Endothelial cell of umbilical vein (primary cell): ENCODE data around the gene RPP25L. TPM values are rescaled to one million over a fixed set of nuclear protein-coding genes. Genes with fewer than 3 reads are reported as not detected.

Source experiments
- BruUV-seq: library from RNA; stranded (reverse); fragments of 400-500 nt; replicated peaks from 2 replicates; lab custom pipeline; 2021; lab: Mats Ljungman, UMichigan
- CTCF ChIA-PET: fragments of 300-600, 350-600 bp; sonication (Branson Sonifier 250); formaldehyde crosslinking; loops from one replicate; lab custom pipeline; 2021; ENCODE audit warnings: antibody characterized with exemption, inconsistent platforms; lab: Charles Lee
- POLR2A ChIA-PET: fragments of 300-600, 350-600 bp; sonication (Branson Sonifier 250); formaldehyde crosslinking; loops from one replicate; lab custom pipeline; 2021; ENCODE audit warnings: antibody characterized with exemption, inconsistent platforms; lab: Charles Lee
- DNase-seq: peaks from one replicate; pipeline ENCODE4 v3.0.0-alpha.2; 2011; ENCODE audit warnings: low read depth, low spot score
- FAIRE-seq: peaks from 2 replicates; lab custom pipeline; 2011; peaks lifted over from hg19 to GRCh38; lab: Jason Lieb, UNC
- H2AFZ ChIP-seq: 2 replicates; pipeline ENCODE4 v1.6.0; 2012; ENCODE audit warnings: low read depth, low read length, control low read depth, inconsistent platforms
- H3K27ac ChIP-seq: 2 replicates; pipeline ENCODE4 v1.5.1; 2011; ENCODE audit warnings: low read depth, mild to moderate bottlenecking, control low read depth, low read length, moderate library complexity; ENCODE audit not compliant: insufficient read depth
- H3K27me3 ChIP-seq, 2 experiments: 2 replicates each; pipeline versions ENCODE4 v1.6.0 to v1.6.1; 2011; ENCODE audit warnings: low read length in 2 of 2, mixed read lengths in 1 of 2; ENCODE audit not compliant: control insufficient read depth in 2 of 2, insufficient read depth in 2 of 2
- H3K36me3 ChIP-seq, 2 experiments: 2 replicates in 1 of 2; 3 replicates in 1 of 2; pipeline ENCODE4 v1.5.1; 2011; ENCODE audit warnings: low read length in 2 of 2, mild to moderate bottlenecking in 1 of 2, moderate library complexity in 1 of 2; ENCODE audit not compliant: control insufficient read depth in 2 of 2, insufficient read depth in 2 of 2; ENCODE audit errors: extremely low read depth in 1 of 2
- H3K4me1 ChIP-seq: 3 replicates; pipeline ENCODE4 v1.5.1; 2011; ENCODE audit warnings: mild to moderate bottlenecking, low read length; ENCODE audit not compliant: control insufficient read depth, insufficient read depth; ENCODE audit errors: extremely low read depth
- H3K4me2 ChIP-seq: 2 replicates; pipeline ENCODE4 v1.6.1; 2011; ENCODE audit warnings: low read length, control low read depth, mixed read lengths; ENCODE audit not compliant: insufficient read depth
- H3K4me3 ChIP-seq, 3 experiments: fragments of 200-600 bp in 1 of 3; sonication (generic), shearing (Covaris generic) in 1 of 3; replicated peaks in 1 of 3; 2 replicates each; pipeline ENCODE4 v1.5.1; 2011 to 2016; ENCODE audit warnings: control low read depth in 3 of 3, low read length in 3 of 3, mild to moderate bottlenecking in 2 of 3, inconsistent platforms in 1 of 3, low read depth in 1 of 3, moderate library complexity in 1 of 3; ENCODE audit not compliant: insufficient read depth in 1 of 3
- H3K79me2 ChIP-seq: 2 replicates; pipeline ENCODE4 v1.6.0; 2012; ENCODE audit warnings: low read length, inconsistent platforms; ENCODE audit not compliant: control insufficient read depth, insufficient read depth
- H3K9ac ChIP-seq: replicated peaks from 2 replicates; pipeline ENCODE3; 2011; ENCODE audit warnings: low read length, control low read depth; ENCODE audit not compliant: insufficient read depth; ENCODE audit errors: extremely low read depth
- H3K9me1 ChIP-seq: replicated peaks from 3 replicates; pipeline ENCODE4 v1.6.0; 2011; ENCODE audit warnings: mild to moderate bottlenecking, low read length; ENCODE audit not compliant: control insufficient read depth, insufficient read depth; ENCODE audit errors: extremely low read depth
- H3K9me3 ChIP-seq: replicated peaks from 2 replicates; pipeline ENCODE4 v1.5.1; 2012; ENCODE audit warnings: low read length, inconsistent platforms; ENCODE audit not compliant: control insufficient read depth, insufficient read depth
- H4K20me1 ChIP-seq: replicated peaks from 2 replicates; pipeline ENCODE3; 2011; ENCODE audit warnings: mild to moderate bottlenecking, low read length; ENCODE audit not compliant: control insufficient read depth, insufficient read depth; ENCODE audit errors: extremely low read depth
- EZH2 ChIP-seq: IDR thresholded peaks from 2 replicates; pipeline ENCODE4 v1.6.1; 2012; ENCODE audit warnings: borderline replicate concordance, low read depth, mild to moderate bottlenecking, moderate library complexity, low read length, inconsistent platforms; ENCODE audit not compliant: severe bottlenecking
- FOS ChIP-seq: IDR thresholded peaks from 2 replicates; pipeline ENCODE4 v1.6.1; 2011; ENCODE audit warnings: mild to moderate bottlenecking, low read length, moderate library complexity, borderline replicate concordance; ENCODE audit not compliant: insufficient read depth
- GATA2 ChIP-seq: IDR thresholded peaks from 2 replicates; pipeline ENCODE4 v1.7.0; 2011; ENCODE audit warnings: low read depth, mild to moderate bottlenecking, moderate library complexity, mixed read lengths, low read length; ENCODE audit not compliant: insufficient read length, insufficient read depth
- JUN ChIP-seq: IDR thresholded peaks from 2 replicates; pipeline ENCODE4 v1.6.1; 2011; ENCODE audit warnings: borderline replicate concordance, low read depth; ENCODE audit not compliant: insufficient read length, insufficient read depth
- MYC ChIP-seq: IDR thresholded peaks from one replicate; pipeline ENCODE4 v1.6.1; 2011; ENCODE audit warnings: mild to moderate bottlenecking, low read depth, low read length
- POLR2A ChIP-seq: IDR thresholded peaks from 2 replicates; pipeline ENCODE4 v1.6.1; 2012; ENCODE audit warnings: low read depth, mild to moderate bottlenecking, control low read depth, low read length
- dilution Hi-C: fragments of 300-500 bp; cut with MboI; formaldehyde crosslinking; loops from one replicate; pipeline ENCODE4 v1.15.0; 2019; ENCODE audit warnings: low sequenced_read_pairs; ENCODE audit not compliant: extremely low pct_ligation_motif_present
- intact Hi-C: fragments of 100-400 bp; cut with micrococcal nuclease; formaldehyde crosslinking; loops from one replicate; pipeline ENCODE4 v1.10.0; 2022
- polyA plus RNA-seq, 4 experiments: library from polyadenylated mRNA; depleted of rRNA in 3 of 4; stranded (reverse) in 3 of 4; unstranded in 1 of 4; fragments of >200 nt; gene quantifications; 2 replicates each; pipeline versions ENCODE4 v1.2.1 to v1.2.3, GENCODE V29; 2011 to 2012; ENCODE audit warnings: missing spikeins in 1 of 4
- total RNA-seq: library from RNA; stranded (reverse); gene quantifications from 2 replicates; pipeline ENCODE4 v1.2.3, GENCODE V29; 2021
- TF ChIP-seq, protein P1 (sequence below), 2 donors: IDR thresholded peaks; 1 replicate in 1 of 2; 2 replicates in 1 of 2; pipeline ENCODE4 v1.5.1; 2011; ENCODE audit warnings: low read length in 2 of 2, mild to moderate bottlenecking in 2 of 2, moderate library complexity in 2 of 2, control low read depth in 1 of 2, inconsistent platforms in 1 of 2, low read depth in 1 of 2; ENCODE audit not compliant: insufficient read depth in 1 of 2; ENCODE audit errors: extremely low read depth in 1 of 2

Gene RPP25L
- total and polyA plus RNA-seq, 2 donors (not counting 3 experiments of a cell fraction or from before 2014, with no cell fraction given): 15.7 to 41.0 TPM

DNA sequence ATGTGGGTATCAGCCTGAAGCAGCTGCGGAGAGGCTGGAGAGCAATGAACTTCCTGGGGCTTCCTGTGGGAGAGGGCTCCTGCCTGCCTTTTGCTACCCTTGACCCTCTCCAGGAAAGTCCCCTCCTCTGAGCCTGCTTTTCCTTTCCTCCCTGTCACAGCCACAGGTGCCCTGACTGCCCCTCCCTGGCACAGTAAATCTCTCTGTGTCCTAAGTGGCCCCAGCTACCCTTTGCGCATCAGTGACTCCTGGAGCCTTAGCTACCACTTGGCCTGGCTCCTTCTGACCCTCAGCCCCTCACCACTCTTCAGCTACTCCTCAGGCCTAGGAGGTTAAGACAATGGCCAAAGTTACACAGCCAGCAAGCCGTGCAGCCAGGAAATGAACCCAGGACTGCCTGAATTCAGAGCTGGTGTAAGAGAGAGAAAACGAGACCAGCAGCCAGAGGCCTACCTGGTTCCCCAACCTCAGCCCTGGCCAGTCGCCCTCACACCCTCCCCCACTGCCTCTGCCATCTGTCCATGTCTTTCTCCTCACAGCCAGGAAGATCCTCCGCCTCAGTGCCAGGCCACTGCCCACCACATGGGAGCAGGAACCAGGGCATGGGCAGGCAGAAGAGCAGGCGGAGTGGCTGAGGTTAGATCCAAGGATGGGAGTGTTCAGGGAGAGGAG is 41.0 kb downstream of the RPP25L start:
- H3K27ac ChIP-seq: no peak overlapping the region
- no peak overlapping the region for H3K4me3 ChIP-seq
- H3K27me3 ChIP-seq: peaks cover 7 to 10% of the 10 kb centered on the region in 2 experiments
- H3K9me3 ChIP-seq: no peaks in the 10 kb centered on the region
- BruUV-seq: no TSS peak
- DNase-seq (no peak), FAIRE-seq (no peak)
- TF ChIP-seq POLR2A: no peak
- no peak for TF ChIP-seq JUN
- TF ChIP-seq EZH2: no peak
- no peak for TF ChIP-seq MYC
- TF ChIP-seq, protein P1, sequence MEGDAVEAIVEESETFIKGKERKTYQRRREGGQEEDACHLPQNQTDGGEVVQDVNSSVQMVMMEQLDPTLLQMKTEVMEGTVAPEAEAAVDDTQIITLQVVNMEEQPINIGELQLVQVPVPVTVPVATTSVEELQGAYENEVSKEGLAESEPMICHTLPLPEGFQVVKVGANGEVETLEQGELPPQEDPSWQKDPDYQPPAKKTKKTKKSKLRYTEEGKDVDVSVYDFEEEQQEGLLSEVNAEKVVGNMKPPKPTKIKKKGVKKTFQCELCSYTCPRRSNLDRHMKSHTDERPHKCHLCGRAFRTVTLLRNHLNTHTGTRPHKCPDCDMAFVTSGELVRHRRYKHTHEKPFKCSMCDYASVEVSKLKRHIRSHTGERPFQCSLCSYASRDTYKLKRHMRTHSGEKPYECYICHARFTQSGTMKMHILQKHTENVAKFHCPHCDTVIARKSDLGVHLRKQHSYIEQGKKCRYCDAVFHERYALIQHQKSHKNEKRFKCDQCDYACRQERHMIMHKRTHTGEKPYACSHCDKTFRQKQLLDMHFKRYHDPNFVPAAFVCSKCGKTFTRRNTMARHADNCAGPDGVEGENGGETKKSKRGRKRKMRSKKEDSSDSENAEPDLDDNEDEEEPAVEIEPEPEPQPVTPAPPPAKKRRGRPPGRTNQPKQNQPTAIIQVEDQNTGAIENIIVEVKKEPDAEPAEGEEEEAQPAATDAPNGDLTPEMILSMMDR (IDR thresholded peaks at IDR 0.05; ENCODE audit: extremely low read depth in 1 of 2, insufficient read depth in 1 of 2, low read depth in 1 of 2, low read length in 2 of 2): no peak
- TF ChIP-seq GATA2: no peak
- TF ChIP-seq FOS: no peak
- no peak overlapping the region for H3K9ac ChIP-seq
- ChIA-PET POLR2A (no interaction called here), CTCF (interaction anchor here (0.9 to 2.6 kb wide), 6 partner anchors 10 to 167 kb away, joined by 3 to 17 read pairs (median 3); no protein-coding TSS in a partner anchor)
- H4K20me1 ChIP-seq: no peaks in the 10 kb centered on the region
- H2AFZ ChIP-seq: no peak overlapping the region
- H3K4me1 ChIP-seq: no peaks in the 10 kb centered on the region
- no peaks in the 10 kb centered on the region for H3K36me3 ChIP-seq
- no peaks in the 10 kb centered on the region for H3K79me2 ChIP-seq
- no peak overlapping the region for H3K4me2 ChIP-seq
- no peaks in the 10 kb centered on the region for H3K9me1 ChIP-seq
- intact Hi-C loops: no loop called here
- dilution Hi-C loops: no loop called here
